Measurements from ENCODE around the gene YIF1A. TPM values are rescaled to one million over a fixed set of nuclear protein-coding genes. Genes with fewer than 3 reads are reported as not detected.

YIF1A gene
- total RNA-seq, 2 donors from 2014 or later = 45.9 to 55.4 TPM

DNA sequence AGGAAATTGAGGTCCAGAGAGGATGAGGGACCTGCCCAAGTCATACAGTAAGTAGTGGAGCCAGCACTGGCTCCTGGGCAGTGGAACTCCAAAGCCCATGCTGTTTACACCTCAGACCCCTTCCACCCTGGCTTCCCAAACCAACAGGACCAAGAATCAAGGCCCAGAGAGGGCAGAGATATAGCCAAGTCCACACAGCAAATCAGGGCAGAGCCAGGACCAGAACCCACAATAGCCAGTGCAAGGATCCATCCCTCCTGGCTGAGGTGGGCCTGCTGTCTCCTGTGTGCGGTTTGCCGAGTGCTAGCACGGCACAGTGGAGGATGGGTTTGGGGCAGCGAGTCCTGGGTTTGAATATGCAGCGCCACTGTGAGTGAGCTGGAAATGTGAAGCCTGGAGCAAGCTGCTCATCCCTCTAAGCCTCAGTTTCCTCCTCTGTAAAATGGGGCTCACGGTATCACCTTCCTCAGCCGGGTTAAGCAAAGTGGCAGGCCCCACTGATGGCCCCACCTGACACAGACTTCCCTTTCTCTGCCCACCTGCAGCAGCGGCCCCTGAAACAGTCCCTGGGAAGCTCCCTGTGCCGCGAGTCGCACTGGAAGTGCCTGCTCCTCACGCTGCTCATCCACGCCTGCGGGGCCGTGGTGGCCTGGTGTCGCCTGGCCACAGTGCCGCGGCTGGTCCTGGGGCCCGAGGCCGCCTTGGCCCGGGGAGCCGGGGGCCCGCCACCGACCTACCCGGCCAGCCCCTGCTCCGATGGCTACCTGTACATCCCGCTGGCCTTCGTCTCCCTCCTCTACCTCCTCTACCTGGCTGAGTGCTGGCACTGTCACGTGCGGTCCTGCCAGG, 5.1 kb upstream of the YIF1A start:
- no peaks in the 10 kb centered on the region for H3K36me3 Mint-ChIP-seq
- no peaks in the 10 kb centered on the region for H3K9me3 Mint-ChIP-seq
- peak in 1 of 2 donors; percentile 55 for DNase-seq (ENCODE audit: low spot score in 2 of 2)
- no peak for ATAC-seq
- no peak overlapping the region for H3K27ac Mint-ChIP-seq

- no peak for ATAC-seq
- Mint-ChIP-seq H3K9me3 (no peaks in the 10 kb centered on the region), H3K27ac (no peak overlapping the region), H3K36me3 (no peaks in the 10 kb centered on the region)
- no peak for DNase-seq (ENCODE audit: low spot score in 2 of 2)
These were observed 4.4 kb upstream of the YIF1A start for GRCh38 chr11:66293352-66293751.

DNA sequence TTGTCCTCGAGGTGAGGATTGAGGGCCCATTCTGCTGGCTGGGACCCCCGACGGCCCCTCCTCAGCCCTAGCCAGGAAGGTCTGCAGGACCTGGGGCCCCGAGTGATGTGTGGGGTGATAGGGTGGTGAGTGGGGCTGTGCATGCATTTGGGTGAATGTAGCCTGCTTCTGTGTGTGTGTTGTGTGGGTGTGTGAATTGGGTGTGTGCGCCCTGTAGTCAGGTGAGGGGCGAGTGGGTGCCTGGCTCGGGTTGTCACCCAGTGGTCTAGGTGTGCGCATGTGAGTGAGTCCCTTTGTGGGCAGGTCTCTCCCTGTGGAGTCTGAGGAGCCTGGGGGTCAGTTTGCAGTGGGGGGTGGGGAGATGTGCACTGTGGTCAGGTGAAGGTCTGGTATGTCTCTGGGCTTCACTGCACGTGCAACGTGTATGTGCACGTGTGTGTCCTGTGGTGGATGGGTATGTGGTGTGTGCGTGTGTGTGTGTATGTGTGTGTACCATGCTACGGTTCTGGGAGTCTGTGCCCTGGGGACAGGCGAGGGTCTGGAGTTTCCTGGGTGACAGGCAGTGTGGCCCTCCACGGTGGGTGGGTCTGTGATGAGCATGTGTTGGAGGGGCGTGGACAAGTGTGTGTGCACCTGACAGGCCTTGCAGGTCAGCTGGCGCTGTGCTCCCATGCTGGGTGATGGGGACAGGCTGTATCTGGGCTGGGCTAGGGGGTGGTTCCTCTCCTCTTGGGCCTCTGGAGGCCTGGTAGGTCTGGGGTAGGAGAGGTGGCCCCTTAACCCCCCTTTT, 3.8 kb upstream of the YIF1A start:
- Mint-ChIP-seq H3K27ac (no peak overlapping the region), H3K9me3 (no peaks in the 10 kb centered on the region), H3K36me3 (no peaks in the 10 kb centered on the region)
- ATAC-seq (no peak), DNase-seq (ENCODE audit: low spot score in 2 of 2) (peak in 1 of 2 donors; percentile 55)

GRCh38 chr11:66291706-66292542, 3.0 kb upstream of the YIF1A start, which contains the start of gene TMEM151A:
Gene TMEM151A (plus strand): TSS chr11:66291894. CDS start chr11:66292014, 120 bp downstream.
- H3K36me3 Mint-ChIP-seq = no peaks in the 10 kb centered on the region
- ATAC-seq (no peak), DNase-seq (ENCODE audit: low spot score in 2 of 2) (peak in 1 of 2 donors; percentile 57)
- no peak within 1 kb of the TSS for H3K27ac Mint-ChIP-seq
- no peaks in the 10 kb centered on the region for H3K9me3 Mint-ChIP-seq

GRCh38 chr11:66291303-66291705, 2.4 kb upstream of the YIF1A start:
- ATAC-seq (no peak), DNase-seq (ENCODE audit: low spot score in 2 of 2) (no peak)
- H3K9me3 Mint-ChIP-seq = no peaks in the 10 kb centered on the region
- no peak overlapping the region for H3K27ac Mint-ChIP-seq
- H3K36me3 Mint-ChIP-seq = no peaks in the 10 kb centered on the region

DNA sequence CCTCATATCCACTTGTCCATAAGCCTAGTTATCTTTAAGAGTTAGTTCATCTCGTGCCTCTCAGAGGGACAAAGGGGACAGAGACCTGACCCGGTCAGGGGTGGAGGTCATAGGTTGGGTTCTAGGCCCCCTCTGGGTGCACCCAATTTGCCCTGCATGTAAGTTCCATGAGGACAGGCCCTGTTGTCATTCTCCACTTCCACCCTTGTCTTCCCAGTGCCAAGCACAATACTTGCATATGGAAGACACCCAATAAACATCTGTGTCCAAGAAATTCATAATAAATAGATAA, 1.3 kb upstream of the YIF1A start:
- Mint-ChIP-seq H3K9me3 (no peaks in the 10 kb centered on the region), H3K36me3 (no peaks in the 10 kb centered on the region), H3K27ac (peak overlapping the region in 1 of 2 donors; percentile 89)
- no peak for DNase-seq (ENCODE audit: low spot score in 2 of 2)
- ATAC-seq = no peak

GRCh38 chr11:66289548-66290329, 796 bp upstream of the YIF1A start:
- DNase-seq (ENCODE audit: low spot score in 2 of 2) (peak in 1 of 2 donors; percentile 81), ATAC-seq (peak; percentile 66 to 79)
- no peaks in the 10 kb centered on the region for H3K9me3 Mint-ChIP-seq
- H3K27ac Mint-ChIP-seq = peak overlapping the region; percentile 75 to 89
- no peaks in the 10 kb centered on the region for H3K36me3 Mint-ChIP-seq

GRCh38 chr11:66287889-66288670, 863 bp downstream of the YIF1A start:
- peak overlapping the region; percentile 89 to 93 for H3K27ac Mint-ChIP-seq
- DNase-seq (ENCODE audit: low spot score in 2 of 2) = no peak

DNA sequence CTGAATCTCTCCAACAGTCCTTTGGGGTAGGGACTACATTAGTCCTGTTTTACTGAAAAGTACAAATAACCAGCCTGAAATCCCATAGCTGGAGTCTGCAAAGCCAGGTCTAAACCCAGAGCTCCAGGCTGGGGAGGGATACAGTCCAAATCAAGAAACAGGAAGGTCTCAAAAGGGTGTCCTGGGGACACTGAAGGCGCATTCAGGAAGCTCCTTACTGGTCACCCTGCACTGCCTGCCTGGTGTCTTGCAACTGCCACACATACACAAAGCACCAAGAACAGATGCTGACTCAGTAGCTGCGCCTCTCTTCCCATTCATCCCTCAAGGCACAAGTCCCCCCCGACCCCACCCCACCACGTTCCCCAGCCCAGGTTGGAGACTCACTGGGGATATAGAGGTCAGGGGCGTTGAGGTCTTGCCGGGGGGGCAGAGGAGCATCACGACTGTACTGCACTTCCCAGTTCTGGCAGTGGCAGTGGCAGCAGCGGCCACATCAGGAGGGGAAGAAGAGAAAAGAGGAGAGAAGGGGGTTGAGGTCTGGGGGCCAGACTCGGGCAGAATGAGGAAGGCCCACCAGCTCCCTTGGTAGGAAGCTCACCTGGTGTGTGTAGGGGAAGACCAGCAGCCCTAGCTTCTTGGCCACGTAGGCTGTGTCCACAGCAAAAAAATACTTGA, 1.6 kb downstream of the YIF1A start:
- H3K36me3 Mint-ChIP-seq = no peaks in the 10 kb centered on the region
- no peak for ATAC-seq
- no peaks in the 10 kb centered on the region for H3K9me3 Mint-ChIP-seq
- peak overlapping the region; percentile 65 to 89 for H3K27ac Mint-ChIP-seq
- DNase-seq (ENCODE audit: low spot score in 2 of 2) = no peak

More at GRCh38 chr11:66287889-66288670, 863 bp downstream of the YIF1A start:
- Mint-ChIP-seq H3K9me3 (no peaks in the 10 kb centered on the region), H3K36me3 (no peaks in the 10 kb centered on the region)
- no peak for ATAC-seq

GRCh38 chr11:66286699-66287098, 2.2 kb downstream of the YIF1A start:
- no peak for DNase-seq (ENCODE audit: low spot score in 2 of 2)
- Mint-ChIP-seq H3K36me3 (no peaks in the 10 kb centered on the region), H3K27ac (peak overlapping the region in 1 of 2 donors; percentile 89), H3K9me3 (no peaks in the 10 kb centered on the region)
- ATAC-seq = no peak

DNA sequence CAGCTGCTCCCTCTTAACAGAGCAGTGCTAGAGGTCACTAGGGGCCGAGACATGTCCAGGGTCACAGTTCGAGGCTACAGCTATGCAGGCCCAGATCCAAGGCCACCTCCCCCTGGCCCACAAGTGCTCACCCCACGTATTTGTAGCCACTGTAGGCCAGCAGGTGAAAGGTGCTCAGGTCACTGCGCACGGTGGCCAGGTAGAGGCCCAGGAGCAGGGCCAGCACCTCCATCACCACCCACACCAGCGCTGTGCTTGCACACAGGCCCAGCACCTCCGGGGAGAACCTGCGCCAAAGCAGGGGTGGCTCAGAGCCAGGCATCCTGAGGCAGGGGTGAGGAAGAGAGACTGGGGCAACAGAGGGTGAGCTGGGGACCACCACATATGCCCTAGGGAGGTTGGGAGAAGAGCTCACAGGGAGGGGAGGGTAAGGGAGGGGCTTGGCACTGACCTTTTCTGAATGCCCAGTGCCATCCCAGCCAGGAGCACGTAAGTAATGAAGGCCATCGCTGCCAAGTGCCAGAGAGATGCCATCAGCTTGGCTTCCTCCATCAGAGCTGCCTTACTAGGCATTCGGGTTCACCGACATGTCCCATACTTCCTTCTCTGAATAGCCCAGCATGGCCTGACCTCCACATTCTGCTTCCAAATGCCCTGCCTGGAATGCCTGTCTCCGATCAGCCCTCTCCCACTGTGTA, 3.5 kb downstream of the YIF1A start:
- H3K27ac Mint-ChIP-seq = no peak overlapping the region
- no peak for DNase-seq (ENCODE audit: low spot score in 2 of 2)

DNA sequence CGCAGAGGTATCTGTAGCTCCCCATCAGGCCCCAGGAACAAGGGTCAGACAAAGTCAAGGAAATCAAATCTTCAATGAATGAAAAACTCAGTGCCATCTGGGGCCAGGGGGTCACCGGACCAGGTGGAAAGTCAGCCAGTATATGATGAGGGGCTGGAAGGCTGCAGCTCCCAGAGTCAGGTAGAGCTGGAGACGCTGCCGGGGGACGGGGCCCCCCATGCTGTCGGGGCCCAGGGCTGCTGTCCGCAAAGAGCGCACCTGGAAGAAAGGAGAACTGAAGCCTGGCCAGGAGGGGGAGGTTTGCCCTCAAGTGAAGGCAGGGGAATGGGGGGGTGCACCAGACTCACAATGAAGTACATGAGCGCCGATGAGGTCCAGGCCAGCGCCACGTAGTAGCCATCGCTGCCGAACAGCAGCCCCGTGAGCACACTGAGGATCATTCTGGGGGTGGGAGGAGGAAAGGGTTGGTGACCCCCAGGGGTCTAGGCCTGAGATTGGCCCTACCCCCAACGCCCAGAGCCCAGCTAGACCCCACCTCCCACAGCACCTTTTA, 4.3 kb downstream of the YIF1A start:
- no peak for DNase-seq (ENCODE audit: low spot score in 2 of 2)

More for the DNA sequence above, 3.5 kb downstream of the YIF1A start:
- ATAC-seq = no peak
- no peaks in the 10 kb centered on the region for H3K36me3 Mint-ChIP-seq
- H3K9me3 Mint-ChIP-seq = no peaks in the 10 kb centered on the region

DNA sequence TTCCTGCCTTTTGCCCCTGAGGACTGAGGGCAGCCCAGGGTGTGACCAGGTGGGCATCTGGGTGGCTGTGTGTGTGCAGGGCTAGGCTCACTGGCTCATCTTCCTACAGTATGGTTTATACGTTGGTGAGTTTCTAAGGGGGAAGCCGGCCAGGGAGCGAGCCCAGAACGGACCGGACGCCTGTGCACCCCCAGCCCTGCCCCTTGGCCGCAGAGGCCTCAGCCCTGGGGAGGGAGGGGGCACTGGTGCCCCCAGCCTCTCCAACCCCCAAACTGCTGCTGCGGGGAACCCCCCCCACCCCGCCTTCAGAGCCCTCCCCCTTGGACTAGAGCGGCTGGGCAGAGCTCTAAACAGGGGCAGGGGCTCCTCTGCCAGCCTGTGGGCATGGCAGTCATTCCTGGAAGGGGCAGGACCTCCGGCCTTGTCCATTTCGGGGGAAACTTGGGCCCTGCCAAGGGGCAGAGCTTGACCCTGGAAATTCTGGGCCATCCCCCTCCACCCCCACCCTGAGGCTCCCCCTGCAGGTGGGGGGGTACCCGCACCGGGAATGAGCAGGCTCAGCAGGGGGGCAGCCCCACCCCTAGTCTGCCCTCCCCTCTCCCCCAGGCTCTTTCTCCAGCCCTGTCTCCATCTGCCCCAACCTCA, 5.4 kb downstream of the YIF1A start:
- peak overlapping the region in 1 of 2 donors; percentile 85 for H3K27ac Mint-ChIP-seq
- ATAC-seq (no peak), DNase-seq (ENCODE audit: low spot score in 2 of 2) (no peak)
- H3K9me3 Mint-ChIP-seq = no peaks in the 10 kb centered on the region
- no peaks in the 10 kb centered on the region for H3K36me3 Mint-ChIP-seq

More for the DNA sequence above, 4.3 kb downstream of the YIF1A start:
- ATAC-seq = no peak
- Mint-ChIP-seq H3K36me3 (no peaks in the 10 kb centered on the region), H3K9me3 (no peaks in the 10 kb centered on the region), H3K27ac (no peak overlapping the region)
